ENCODE data around the gene ANGPT4. TPM values are rescaled to one million over a fixed set of nuclear protein-coding genes. Genes with fewer than 3 reads are reported as not detected.

The ANGPT4 gene
- total RNA-seq, 1 donor from 2014 or later, result 0.06 TPM

GRCh38 chr20:955111-955510 lies 39.0 kb upstream of the ANGPT4 start:
- no peaks in the 10 kb centered on the region for H3K36me3 Mint-ChIP-seq
- no peak overlapping the region for H3K4me3 Mint-ChIP-seq
- H3K79me2 ChIP-seq (ENCODE audit: low read depth), result no peaks in the 10 kb centered on the region
- no peak overlapping the region for H3K4me2 ChIP-seq
- no peak overlapping the region for H2AFZ ChIP-seq (replicated peaks)
- H3K27me3 Mint-ChIP-seq (ENCODE audit: insufficient read depth, low read depth), result peaks cover 17% of the 10 kb centered on the region
- H3K9me3 Mint-ChIP-seq, result peaks cover 2% of the 10 kb centered on the region
- H3K9ac ChIP-seq, result no peak overlapping the region
- no peak for DNase-seq (ENCODE audit: low spot score)
- no peaks in the 10 kb centered on the region for H4K20me1 ChIP-seq (ENCODE audit: low read depth)
- no peak overlapping the region for H3K27ac ChIP-seq
- no peaks in the 10 kb centered on the region for H3K4me1 Mint-ChIP-seq
- no peaks in the 10 kb centered on the region for H3K36me3 ChIP-seq
- no peaks in the 10 kb centered on the region for H3K27me3 ChIP-seq
- H3K4me3 ChIP-seq, result no peak overlapping the region
- H3K27ac Mint-ChIP-seq, result no peak overlapping the region
- no peaks in the 10 kb centered on the region for H3K9me3 ChIP-seq (ENCODE audit: low read depth)
- TF ChIP-seq EZH2 (IDR thresholded peaks at IDR 0.05), result no peak
- TF ChIP-seq EZH2phosphoT487 (IDR thresholded peaks at IDR 0.05), result no peak
- TF ChIP-seq, protein P1, sequence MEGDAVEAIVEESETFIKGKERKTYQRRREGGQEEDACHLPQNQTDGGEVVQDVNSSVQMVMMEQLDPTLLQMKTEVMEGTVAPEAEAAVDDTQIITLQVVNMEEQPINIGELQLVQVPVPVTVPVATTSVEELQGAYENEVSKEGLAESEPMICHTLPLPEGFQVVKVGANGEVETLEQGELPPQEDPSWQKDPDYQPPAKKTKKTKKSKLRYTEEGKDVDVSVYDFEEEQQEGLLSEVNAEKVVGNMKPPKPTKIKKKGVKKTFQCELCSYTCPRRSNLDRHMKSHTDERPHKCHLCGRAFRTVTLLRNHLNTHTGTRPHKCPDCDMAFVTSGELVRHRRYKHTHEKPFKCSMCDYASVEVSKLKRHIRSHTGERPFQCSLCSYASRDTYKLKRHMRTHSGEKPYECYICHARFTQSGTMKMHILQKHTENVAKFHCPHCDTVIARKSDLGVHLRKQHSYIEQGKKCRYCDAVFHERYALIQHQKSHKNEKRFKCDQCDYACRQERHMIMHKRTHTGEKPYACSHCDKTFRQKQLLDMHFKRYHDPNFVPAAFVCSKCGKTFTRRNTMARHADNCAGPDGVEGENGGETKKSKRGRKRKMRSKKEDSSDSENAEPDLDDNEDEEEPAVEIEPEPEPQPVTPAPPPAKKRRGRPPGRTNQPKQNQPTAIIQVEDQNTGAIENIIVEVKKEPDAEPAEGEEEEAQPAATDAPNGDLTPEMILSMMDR (IDR thresholded peaks at IDR 0.05), result no peak
- no peaks in the 10 kb centered on the region for H3K4me1 ChIP-seq
- no peaks in the 10 kb centered on the region for H3F3A ChIP-seq (ENCODE audit: low read depth)

GRCh38 chr20:953742-954141 lies 37.6 kb upstream of the ANGPT4 start:
- Histone ChIP-seq H3K9me3 (ENCODE audit: low read depth) (no peaks in the 10 kb centered on the region), H3F3A (ENCODE audit: low read depth) (no peaks in the 10 kb centered on the region), H3K9ac (no peak overlapping the region), H4K20me1 (ENCODE audit: low read depth) (no peaks in the 10 kb centered on the region), H3K79me2 (ENCODE audit: low read depth) (no peaks in the 10 kb centered on the region), H3K4me1 (no peaks in the 10 kb centered on the region), H3K36me3 (no peaks in the 10 kb centered on the region), H2AFZ (replicated peaks) (no peak overlapping the region), H3K4me2 (no peak overlapping the region), H3K27ac (no peak overlapping the region), H3K4me3 (no peak overlapping the region), H3K27me3 (no peaks in the 10 kb centered on the region)
- peaks cover 19% of the 10 kb centered on the region for H3K27me3 Mint-ChIP-seq (ENCODE audit: insufficient read depth, low read depth)
- no peaks in the 10 kb centered on the region for H3K36me3 Mint-ChIP-seq
- H3K4me3 Mint-ChIP-seq, result no peak overlapping the region
- TF ChIP-seq EZH2 (IDR thresholded peaks at IDR 0.05), result no peak
- TF ChIP-seq, protein P1 (IDR thresholded peaks at IDR 0.05), result peak; percentile 44
- DNase-seq (ENCODE audit: low spot score), result peak; percentile 43
- no peaks in the 10 kb centered on the region for H3K4me1 Mint-ChIP-seq
- peaks cover 2% of the 10 kb centered on the region for H3K9me3 Mint-ChIP-seq
- no peak overlapping the region for H3K27ac Mint-ChIP-seq

DNA sequence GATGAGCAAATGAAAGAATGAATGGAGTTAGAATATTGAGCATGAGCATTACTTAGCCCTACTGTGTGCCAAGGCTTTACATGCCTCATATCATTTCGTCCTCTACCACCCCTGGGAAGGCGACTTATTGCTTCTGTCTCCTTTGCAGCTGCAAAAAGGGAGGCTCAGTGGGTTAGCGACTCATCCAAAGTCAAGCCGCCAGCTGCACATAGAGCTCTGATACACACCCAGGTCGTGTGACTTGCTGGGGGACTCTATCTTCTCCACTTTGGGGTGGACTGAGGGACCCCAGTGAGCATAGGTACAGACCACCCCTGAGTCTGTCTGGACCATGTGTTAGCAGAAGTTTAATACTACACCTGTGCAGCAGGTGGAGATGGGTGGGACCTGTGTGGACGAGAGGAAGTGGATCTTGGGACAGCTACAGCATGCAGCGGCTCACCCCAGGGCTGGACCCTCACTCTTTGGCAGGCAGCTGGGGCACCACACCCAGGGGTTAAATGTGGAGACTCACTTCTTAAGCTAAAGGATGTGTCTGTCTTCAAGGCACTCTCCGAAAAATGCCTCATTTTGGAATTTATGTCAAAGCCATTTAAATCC lies 36.2 kb upstream of the ANGPT4 start:
- H3K36me3 Mint-ChIP-seq, result no peaks in the 10 kb centered on the region
- peaks cover 2% of the 10 kb centered on the region for H3K9me3 Mint-ChIP-seq
- DNase-seq (ENCODE audit: low spot score), result no peak

More for the DNA sequence above, 36.2 kb upstream of the ANGPT4 start:
- Histone ChIP-seq H2AFZ (replicated peaks) (no peak overlapping the region), H4K20me1 (ENCODE audit: low read depth) (no peaks in the 10 kb centered on the region), H3K9ac (no peak overlapping the region), H3K27me3 (no peaks in the 10 kb centered on the region), H3K4me3 (no peak overlapping the region), H3K27ac (no peak overlapping the region), H3F3A (ENCODE audit: low read depth) (no peaks in the 10 kb centered on the region), H3K4me2 (no peak overlapping the region), H3K4me1 (no peaks in the 10 kb centered on the region), H3K36me3 (no peaks in the 10 kb centered on the region), H3K79me2 (ENCODE audit: low read depth) (no peaks in the 10 kb centered on the region), H3K9me3 (ENCODE audit: low read depth) (no peaks in the 10 kb centered on the region)
- H3K27me3 Mint-ChIP-seq (ENCODE audit: insufficient read depth, low read depth), result peaks cover 12% of the 10 kb centered on the region
- H3K4me3 Mint-ChIP-seq, result no peak overlapping the region
- TF ChIP-seq EZH2 (IDR thresholded peaks at IDR 0.05), result no peak
- TF ChIP-seq, protein P1 (IDR thresholded peaks at IDR 0.05), result no peak
- TF ChIP-seq EZH2phosphoT487 (IDR thresholded peaks at IDR 0.05), result no peak
- no peaks in the 10 kb centered on the region for H3K4me1 Mint-ChIP-seq
- no peak overlapping the region for H3K27ac Mint-ChIP-seq

Data from neural progenitor cell (in vitro differentiated cells).